BLaER1 treated with 17β-estradiol and CSF1 and Interleukin-3, amounts not matched to agents 10 nM and 100 nM (cell line): ENCODE measurements around the gene VPS13C.

Source experiments
- H3K27ac ChIP-seq, 11 experiments: shearing (Covaris generic); formaldehyde crosslinking; 2 replicates each; pipeline ENCODE4 v1.8.1; 2022
- H3K27me3 ChIP-seq, 11 experiments: shearing (Covaris generic); formaldehyde crosslinking; 2 replicates each; pipeline ENCODE4 v1.8.1; 2022
- H3K36me3 ChIP-seq, 11 experiments: shearing (Covaris generic); formaldehyde crosslinking; 2 replicates each; pipeline ENCODE4 v1.8.1; 2022
- H3K4me1 ChIP-seq, 10 experiments: shearing (Covaris generic); formaldehyde crosslinking; 2 replicates each; pipeline ENCODE4 v1.8.1; 2022
- H3K4me2 ChIP-seq, 11 experiments: shearing (Covaris generic); formaldehyde crosslinking; 2 replicates each; pipeline ENCODE4 v1.8.1; 2022
- H3K4me3 ChIP-seq, 10 experiments: shearing (Covaris generic); formaldehyde crosslinking; 2 replicates each; pipeline ENCODE4 v1.8.1; 2022
- H3K9ac ChIP-seq, 11 experiments: shearing (Covaris generic); formaldehyde crosslinking; 2 replicates each; pipeline ENCODE4 v1.8.1; 2022
- H3K9me3 ChIP-seq, 11 experiments: shearing (Covaris generic); formaldehyde crosslinking; replicated peaks in 1 of 11; 2 replicates each; pipeline ENCODE4 v1.8.1; 2022
- H4K20me1 ChIP-seq, 11 experiments: shearing (Covaris generic); formaldehyde crosslinking; 2 replicates each; pipeline ENCODE4 v1.8.1; 2022
- Cebpa-rat ChIP-seq, 11 experiments: shearing (Covaris generic); IDR thresholded peaks; 2 replicates each; pipeline ENCODE4 v1.8.1; 2022

VPS13C gene, protein sequence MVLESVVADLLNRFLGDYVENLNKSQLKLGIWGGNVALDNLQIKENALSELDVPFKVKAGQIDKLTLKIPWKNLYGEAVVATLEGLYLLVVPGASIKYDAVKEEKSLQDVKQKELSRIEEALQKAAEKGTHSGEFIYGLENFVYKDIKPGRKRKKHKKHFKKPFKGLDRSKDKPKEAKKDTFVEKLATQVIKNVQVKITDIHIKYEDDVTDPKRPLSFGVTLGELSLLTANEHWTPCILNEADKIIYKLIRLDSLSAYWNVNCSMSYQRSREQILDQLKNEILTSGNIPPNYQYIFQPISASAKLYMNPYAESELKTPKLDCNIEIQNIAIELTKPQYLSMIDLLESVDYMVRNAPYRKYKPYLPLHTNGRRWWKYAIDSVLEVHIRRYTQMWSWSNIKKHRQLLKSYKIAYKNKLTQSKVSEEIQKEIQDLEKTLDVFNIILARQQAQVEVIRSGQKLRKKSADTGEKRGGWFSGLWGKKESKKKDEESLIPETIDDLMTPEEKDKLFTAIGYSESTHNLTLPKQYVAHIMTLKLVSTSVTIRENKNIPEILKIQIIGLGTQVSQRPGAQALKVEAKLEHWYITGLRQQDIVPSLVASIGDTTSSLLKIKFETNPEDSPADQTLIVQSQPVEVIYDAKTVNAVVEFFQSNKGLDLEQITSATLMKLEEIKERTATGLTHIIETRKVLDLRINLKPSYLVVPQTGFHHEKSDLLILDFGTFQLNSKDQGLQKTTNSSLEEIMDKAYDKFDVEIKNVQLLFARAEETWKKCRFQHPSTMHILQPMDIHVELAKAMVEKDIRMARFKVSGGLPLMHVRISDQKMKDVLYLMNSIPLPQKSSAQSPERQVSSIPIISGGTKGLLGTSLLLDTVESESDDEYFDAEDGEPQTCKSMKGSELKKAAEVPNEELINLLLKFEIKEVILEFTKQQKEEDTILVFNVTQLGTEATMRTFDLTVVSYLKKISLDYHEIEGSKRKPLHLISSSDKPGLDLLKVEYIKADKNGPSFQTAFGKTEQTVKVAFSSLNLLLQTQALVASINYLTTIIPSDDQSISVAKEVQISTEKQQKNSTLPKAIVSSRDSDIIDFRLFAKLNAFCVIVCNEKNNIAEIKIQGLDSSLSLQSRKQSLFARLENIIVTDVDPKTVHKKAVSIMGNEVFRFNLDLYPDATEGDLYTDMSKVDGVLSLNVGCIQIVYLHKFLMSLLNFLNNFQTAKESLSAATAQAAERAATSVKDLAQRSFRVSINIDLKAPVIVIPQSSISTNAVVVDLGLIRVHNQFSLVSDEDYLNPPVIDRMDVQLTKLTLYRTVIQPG (N-terminal part only)

DNA sequence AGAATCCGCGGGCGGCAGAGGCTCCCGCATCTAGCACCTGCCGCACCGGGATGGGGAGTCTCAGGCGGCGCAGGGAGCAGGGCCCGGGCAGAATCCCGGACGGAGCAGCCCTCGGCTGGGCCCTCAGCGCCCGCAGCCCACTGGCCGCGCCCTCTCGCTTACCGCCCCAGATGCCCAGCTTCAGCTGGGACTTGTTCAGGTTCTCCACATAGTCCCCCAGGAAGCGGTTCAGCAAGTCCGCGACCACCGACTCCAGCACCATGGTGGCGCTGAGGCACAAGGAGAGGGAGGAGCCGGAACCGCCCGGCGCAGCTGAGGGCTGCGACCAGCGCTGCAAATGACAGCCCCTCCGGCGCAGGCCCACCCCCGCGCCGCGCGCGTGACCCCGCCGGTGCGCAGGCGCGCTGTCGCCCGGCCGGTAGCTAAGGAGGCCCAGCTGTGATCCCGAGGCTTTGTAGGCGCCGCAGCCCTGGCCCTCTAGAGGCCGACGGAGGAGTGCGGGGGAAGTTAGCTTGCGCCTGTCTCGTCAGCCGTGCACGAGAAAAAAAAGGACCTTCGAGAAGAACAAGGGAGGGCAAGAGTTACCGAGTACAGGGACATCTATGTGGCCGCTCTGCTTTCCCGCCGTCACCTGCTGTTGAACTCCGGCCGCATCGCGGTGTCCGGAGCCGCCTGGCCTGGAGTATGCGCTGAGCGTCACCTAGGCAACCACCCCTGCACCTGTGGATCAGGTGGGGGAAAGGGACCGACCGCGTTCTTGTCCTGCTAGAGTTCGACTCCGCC, at the start of gene VPS13C:
Gene VPS13C (minus strand): TSS at position 335 of the 783 bp plus-strand sequence. CDS start 73 bp downstream, at position 262.
- peaks cover 14 to 44% (median 39%) of the 10 kb centered on the region in 11 experiments; a peak in 20 of 22 replicates for H3K27me3 ChIP-seq
- H3K9ac ChIP-seq = peak within 1 kb of the TSS; percentile 93 to 99 (median 96)
- peaks cover 19 to 44% (median 28%) of the 10 kb centered on the region in 10 experiments for H3K4me1 ChIP-seq
- no peaks in the 10 kb centered on the region for H3K9me3 ChIP-seq
- no peak for TF ChIP-seq Cebpa-rat (IDR thresholded peaks at IDR 0.05)
- H3K4me2 ChIP-seq = peak within 1 kb of the TSS; percentile 77 to 100 (median 95)
- peak within 1 kb of the TSS; percentile 91 to 99 (median 94) for H3K4me3 ChIP-seq
- H3K36me3 ChIP-seq = peaks cover 0 to 13% (median 3%) of the 10 kb centered on the region in 11 experiments; a peak in 9 of 22 replicates
- peak within 1 kb of the TSS; percentile 93 to 99 (median 96) for H3K27ac ChIP-seq
- H4K20me1 ChIP-seq = peaks cover 13 to 40% (median 23%) of the 10 kb centered on the region in 11 experiments; a peak in 18 of 22 replicates

DNA sequence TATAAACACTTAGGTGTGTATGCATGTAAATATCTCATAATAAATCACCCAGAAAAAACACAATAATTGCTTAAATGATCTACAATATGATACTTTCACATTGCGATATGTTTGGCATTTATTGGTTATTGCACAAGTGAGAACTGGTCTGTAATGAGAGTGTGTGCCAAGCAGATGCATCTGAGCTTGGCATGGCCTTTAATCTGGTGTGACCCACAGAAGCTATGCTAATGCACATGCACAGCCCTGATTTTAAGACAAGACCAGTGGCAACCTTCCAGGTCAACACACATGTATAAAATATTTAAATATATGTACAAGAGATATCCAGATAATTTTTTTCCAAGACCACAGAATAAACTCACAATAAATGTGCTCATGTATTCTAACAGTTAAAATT, 49.2 kb upstream of the VPS13C start:
- no peaks in the 10 kb centered on the region for H3K36me3 ChIP-seq
- TF ChIP-seq Cebpa-rat (IDR thresholded peaks at IDR 0.05) = no peak
- peaks cover 21 to 44% (median 26%) of the 10 kb centered on the region in 10 experiments for H3K4me1 ChIP-seq

DNA sequence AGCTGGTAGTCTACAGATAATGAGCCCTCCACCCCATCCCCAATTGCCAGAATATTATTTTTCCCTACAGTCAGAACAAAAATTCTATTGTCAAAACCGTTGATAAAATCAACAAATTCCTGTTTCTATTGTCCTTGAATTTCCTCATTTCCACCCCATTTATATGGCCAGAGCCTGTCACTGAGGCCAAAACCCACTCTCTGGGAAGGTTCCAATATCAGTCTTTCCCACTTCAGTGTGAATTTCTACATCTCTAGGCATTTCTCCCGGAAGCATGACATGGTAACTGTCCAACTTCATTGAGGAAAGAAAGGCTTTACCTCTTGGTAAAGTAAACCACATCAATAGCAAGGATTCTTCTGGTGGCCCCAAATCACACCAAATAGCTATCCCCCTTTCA, 48.2 kb upstream of the VPS13C start:
- H3K9ac ChIP-seq = no peak overlapping the region
- H3K27me3 ChIP-seq = no peaks in the 10 kb centered on the region
- H4K20me1 ChIP-seq = no peaks in the 10 kb centered on the region
- no peaks in the 10 kb centered on the region for H3K36me3 ChIP-seq
- H3K4me3 ChIP-seq = no peak overlapping the region
- TF ChIP-seq Cebpa-rat (IDR thresholded peaks at IDR 0.05) = no peak
- H3K27ac ChIP-seq = no peak overlapping the region
- peak overlapping the region in 2 of 11 experiments; percentile 46 to 53; a peak in 3 of 22 replicates for H3K4me2 ChIP-seq
- no peaks in the 10 kb centered on the region for H3K9me3 ChIP-seq
- H3K4me1 ChIP-seq = peaks cover 27 to 54% (median 35%) of the 10 kb centered on the region in 10 experiments

More for the DNA sequence above, 49.2 kb upstream of the VPS13C start:
- Histone ChIP-seq H3K4me3 (no peak overlapping the region), H3K27ac (no peak overlapping the region), H3K27me3 (no peaks in the 10 kb centered on the region), H3K9ac (no peak overlapping the region), H3K9me3 (no peaks in the 10 kb centered on the region), H4K20me1 (no peaks in the 10 kb centered on the region), H3K4me2 (no peak overlapping the region)

DNA sequence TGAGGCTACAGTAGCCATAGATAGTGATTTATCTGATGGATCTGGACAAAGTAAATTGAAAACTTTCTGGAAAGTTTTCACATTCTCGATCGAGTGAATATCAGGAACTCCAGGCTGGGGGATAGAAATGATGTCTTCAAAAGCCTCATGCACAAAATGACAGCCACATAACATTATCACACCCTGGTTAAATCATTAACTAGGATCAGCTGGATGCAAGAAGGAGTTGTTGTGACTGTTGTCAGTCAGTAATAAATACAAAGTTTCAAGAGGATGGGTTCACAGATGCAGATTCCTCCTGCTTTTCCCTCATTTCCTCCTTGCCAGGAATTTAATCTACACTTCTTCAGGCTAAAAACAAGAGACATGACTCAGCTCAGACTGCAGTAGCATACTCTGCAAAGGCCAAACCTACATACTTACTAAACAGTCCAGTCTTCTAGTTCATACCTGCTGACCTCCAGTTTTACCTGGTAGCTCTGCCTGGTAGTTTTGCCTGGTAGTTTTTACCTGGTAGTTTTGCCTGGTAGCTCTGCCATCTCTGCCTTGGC, 47.4 kb upstream of the VPS13C start:
- no peak for TF ChIP-seq Cebpa-rat (IDR thresholded peaks at IDR 0.05)
- no peak overlapping the region for H3K9ac ChIP-seq
- H3K36me3 ChIP-seq = no peaks in the 10 kb centered on the region
- no peaks in the 10 kb centered on the region for H3K27me3 ChIP-seq
- peaks cover 27 to 53% (median 35%) of the 10 kb centered on the region in 10 experiments for H3K4me1 ChIP-seq
- H4K20me1 ChIP-seq = no peaks in the 10 kb centered on the region
- peak overlapping the region in 2 of 11 experiments; percentile 46 to 53; a peak in 5 of 22 replicates for H3K4me2 ChIP-seq
- no peak overlapping the region for H3K4me3 ChIP-seq
- no peaks in the 10 kb centered on the region for H3K9me3 ChIP-seq
- no peak overlapping the region for H3K27ac ChIP-seq

GRCh38 chr15:62106096-62106495, 45.8 kb upstream of the VPS13C start:
- H3K9me3 ChIP-seq = no peaks in the 10 kb centered on the region
- H3K4me3 ChIP-seq = no peak overlapping the region
- no peaks in the 10 kb centered on the region for H4K20me1 ChIP-seq
- H3K4me1 ChIP-seq = peaks cover 27 to 63% (median 35%) of the 10 kb centered on the region in 10 experiments
- H3K27me3 ChIP-seq = no peaks in the 10 kb centered on the region
- no peaks in the 10 kb centered on the region for H3K36me3 ChIP-seq
- no peak overlapping the region for H3K9ac ChIP-seq
- peak overlapping the region in 8 of 11 experiments; percentile 3 to 84 (median 67); a peak in 12 of 22 replicates for H3K4me2 ChIP-seq
- H3K27ac ChIP-seq = no peak overlapping the region
- TF ChIP-seq Cebpa-rat (IDR thresholded peaks at IDR 0.05) = no peak

DNA sequence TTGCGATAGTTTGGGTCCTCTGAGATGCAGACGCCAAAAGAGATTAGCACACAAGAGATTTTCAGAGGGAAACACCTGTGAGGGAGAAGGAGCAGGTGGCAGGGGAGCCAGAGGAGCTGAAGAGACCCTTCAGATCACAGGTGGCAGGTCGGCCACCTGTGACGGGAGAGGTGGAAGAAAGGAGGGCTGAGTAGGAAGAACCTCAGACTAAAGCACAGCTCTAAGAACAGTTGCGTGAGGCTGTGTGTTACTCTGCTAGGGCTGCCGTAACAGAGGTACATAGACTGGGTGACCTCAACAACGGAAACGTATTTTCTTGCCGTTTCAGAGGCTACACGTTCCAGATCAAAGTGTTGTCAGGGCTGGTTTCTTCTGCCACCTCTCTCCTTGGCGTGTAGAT, 45.0 kb upstream of the VPS13C start:
- H3K36me3 ChIP-seq = no peaks in the 10 kb centered on the region
- no peak for TF ChIP-seq Cebpa-rat (IDR thresholded peaks at IDR 0.05)
- peak overlapping the region in 3 of 11 experiments; percentile 8 to 53 (median 27); a peak in 3 of 22 replicates for H3K27ac ChIP-seq
- 0 out of 22 replicates have a peak overlapping the region, but pooled peaks of 1 of the 11 experiments have one; percentile 4 for H3K9ac ChIP-seq
- H3K9me3 ChIP-seq = no peaks in the 10 kb centered on the region; a peak in 1 of 22 replicates
- no peaks in the 10 kb centered on the region for H4K20me1 ChIP-seq
- H3K4me2 ChIP-seq = peak overlapping the region; percentile 14 to 84 (median 66)
- H3K4me3 ChIP-seq = no peak overlapping the region
- peaks cover 27 to 56% (median 35%) of the 10 kb centered on the region in 10 experiments for H3K4me1 ChIP-seq
- no peaks in the 10 kb centered on the region for H3K27me3 ChIP-seq

DNA sequence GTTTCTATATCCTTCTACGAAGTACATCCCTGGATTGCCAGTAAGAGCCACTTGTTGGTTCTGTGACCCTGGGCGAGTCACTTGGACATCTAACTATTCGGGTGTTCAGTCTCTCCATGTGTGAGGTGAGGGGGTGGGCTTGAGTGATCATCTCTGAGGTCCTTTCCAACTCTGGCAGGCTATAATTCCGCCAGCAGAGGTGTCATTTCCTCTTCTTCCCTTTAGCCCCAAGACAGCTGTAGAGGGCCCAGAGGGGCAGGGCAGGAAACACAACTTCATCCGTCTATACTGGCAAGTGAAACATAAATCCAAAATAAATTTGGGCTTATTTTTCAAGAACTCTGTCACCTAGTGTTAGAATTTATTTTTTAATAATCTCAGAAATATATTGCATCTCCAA, 44.6 kb upstream of the VPS13C start:
- H3K27ac ChIP-seq = peak overlapping the region in 5 of 11 experiments; percentile 11 to 53 (median 20); a peak in 6 of 22 replicates
- TF ChIP-seq Cebpa-rat (IDR thresholded peaks at IDR 0.05) = no peak
- H3K27me3 ChIP-seq = no peaks in the 10 kb centered on the region
- H3K4me3 ChIP-seq = no peak overlapping the region
- H3K4me1 ChIP-seq = peaks cover 27 to 52% (median 35%) of the 10 kb centered on the region in 10 experiments
- no peak overlapping the region for H3K9ac ChIP-seq
- no peaks in the 10 kb centered on the region for H4K20me1 ChIP-seq
- H3K36me3 ChIP-seq = no peaks in the 10 kb centered on the region
- no peaks in the 10 kb centered on the region; a peak in 1 of 22 replicates for H3K9me3 ChIP-seq
- H3K4me2 ChIP-seq = peak overlapping the region; percentile 25 to 84 (median 66)
